GM21825 (cell line): ENCODE measurements around the gene C1QTNF1.
"Not testable (repeated sequence)": the region's sequence is repeated elsewhere in the genome, so short reads cannot be mapped to it uniquely, and the experiment has no call there.

Experiments
- ATAC-seq: cut with Tn5 transposase; IDR thresholded peaks from one replicate; pipeline ENCODE4 v1.9.1; 2021; ENCODE audit warnings: mild to moderate bottlenecking, moderate library complexity; ENCODE audit not compliant: unreplicated experiment

Gene C1QTNF1

DNA sequence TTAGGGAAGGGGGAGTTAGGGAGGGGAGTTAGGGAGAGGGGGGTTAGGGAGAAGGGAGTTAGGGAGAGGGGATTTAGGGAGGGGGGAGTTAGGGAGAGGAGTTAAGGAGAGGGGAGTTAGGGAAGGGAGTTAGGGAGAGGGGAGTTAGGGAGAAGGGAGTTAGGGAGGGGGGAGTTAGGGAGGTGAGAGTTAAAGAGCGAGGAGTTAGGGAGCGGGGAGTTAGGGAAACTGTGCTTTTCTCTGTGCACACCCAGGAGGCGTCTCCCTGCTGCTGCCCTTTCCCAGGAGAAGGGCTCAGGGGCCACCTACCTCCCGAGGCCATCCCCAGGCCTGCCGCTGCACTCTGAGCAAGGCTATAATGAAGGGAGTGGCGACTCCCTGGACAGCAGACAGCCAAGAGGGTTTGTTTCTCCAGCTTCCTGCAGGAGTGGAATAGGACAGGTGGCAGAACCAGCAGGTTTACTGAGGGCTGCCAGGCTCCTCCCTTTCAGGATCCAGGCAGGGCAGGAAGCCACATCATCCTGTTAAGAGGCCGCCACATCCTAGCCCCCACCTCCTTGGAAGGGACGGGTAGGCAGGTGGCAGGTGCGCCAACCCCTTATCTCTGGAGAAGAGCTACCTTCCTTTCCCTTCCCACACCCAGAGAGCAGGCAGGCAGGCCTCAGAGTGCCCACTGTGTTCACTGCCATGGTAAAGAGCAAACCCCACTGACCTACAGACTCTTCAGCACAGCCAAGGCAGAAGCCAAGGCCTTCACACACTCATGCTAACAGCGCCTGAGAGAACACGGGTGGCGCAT, 18.7 kb upstream of the C1QTNF1 start:
- no peak for ATAC-seq

- ATAC-seq = no peak
These were observed 17.9 kb upstream of the C1QTNF1 start for GRCh38 chr17:79006046-79006445.

DNA sequence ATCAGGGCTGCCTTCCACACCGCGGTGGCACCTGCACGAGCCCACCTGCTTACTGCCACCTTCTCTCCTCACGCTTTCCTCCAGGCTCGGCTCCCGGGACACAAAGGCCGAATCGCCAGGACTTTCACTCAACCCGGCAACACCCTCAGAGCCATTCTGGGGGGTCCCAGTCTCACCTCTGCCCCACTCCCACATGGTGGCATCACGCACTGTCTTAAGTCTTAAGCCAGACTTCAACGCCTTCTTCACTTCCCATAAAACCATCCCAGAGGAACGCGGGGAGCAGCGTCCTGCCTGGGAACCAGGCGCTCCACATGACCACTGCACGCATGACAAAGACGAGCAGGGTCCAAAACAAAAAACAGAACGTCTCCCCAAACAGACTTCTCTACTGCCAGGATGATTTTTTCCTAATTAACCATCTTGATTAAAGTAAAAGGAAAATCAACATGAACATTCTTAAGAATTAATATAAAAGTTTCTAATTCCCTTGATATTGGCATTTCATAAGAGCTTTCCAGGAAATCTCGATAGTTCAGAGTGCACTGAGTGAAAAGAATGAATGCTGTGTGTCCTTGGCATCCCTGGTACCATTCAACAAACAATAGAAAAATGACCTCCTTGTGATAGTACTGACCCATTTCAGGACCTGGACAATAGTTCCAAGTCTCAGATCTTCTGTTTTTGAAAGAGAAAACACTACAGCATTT, 17.0 kb upstream of the C1QTNF1 start:
- ATAC-seq = no peak

GRCh38 chr17:79007504-79008381, 16.2 kb upstream of the C1QTNF1 start:
- ATAC-seq = no peak

GRCh38 chr17:79008666-79009387, 15.1 kb upstream of the C1QTNF1 start:
- ATAC-seq = peak; percentile 5

GRCh38 chr17:79009397-79010303, 14.3 kb upstream of the C1QTNF1 start, which contains the start of gene CANT1:
Gene CANT1 (minus strand): TSS chr17:79009764. CDS start chr17:78997622, 12,142 bp downstream.
- ATAC-seq = peak; percentile 80

DNA sequence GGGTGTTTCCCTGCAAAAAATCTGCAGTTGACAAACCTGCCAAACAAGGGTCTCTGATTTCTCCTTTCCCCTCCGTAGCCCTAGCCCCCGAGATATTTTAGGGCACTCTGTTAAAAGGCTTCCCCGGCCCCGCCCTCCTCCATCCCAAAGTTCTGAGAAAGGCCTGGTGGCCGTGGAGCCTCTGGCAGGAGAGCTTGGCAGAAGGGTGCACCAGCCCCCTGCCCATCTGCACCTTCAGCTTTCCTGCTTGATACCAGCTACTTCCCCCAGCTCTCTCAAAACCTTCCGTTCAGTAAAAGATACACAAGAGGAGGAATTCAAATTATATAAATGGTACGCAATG, 13.7 kb upstream of the C1QTNF1 start:
- no peak for ATAC-seq

DNA sequence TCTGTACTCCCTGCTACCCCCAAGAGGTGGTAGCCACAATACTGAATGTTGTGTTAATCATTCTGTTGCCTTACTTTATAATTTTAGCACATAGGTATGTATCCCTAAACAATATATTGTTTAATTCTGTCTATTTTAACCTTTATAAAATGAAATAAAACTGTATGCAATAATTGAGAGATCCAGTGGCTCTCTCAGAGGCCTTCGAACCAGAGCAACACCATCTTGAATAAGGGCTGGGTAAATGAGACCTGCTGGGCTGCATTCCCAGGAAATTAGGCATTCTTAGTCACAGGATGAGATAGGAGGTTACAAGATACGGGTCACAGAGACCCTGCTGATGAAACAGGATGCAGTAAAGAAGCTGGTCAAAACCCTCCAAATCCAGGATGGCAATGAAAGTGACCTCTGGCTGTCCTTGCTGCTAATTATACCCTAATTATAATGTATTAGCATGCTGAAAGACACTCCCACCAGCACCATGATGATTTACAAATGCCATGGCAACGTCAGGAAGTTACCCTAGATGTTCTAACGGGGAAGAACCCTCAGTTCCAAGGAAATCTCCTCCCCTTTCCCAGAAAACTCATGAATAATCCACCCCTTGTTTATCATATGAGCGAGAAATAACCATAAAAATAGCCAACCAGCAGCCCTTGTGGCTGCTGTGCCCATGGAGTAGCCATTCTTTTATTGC, 12.4 kb upstream of the C1QTNF1 start:
- ATAC-seq = no peak

DNA sequence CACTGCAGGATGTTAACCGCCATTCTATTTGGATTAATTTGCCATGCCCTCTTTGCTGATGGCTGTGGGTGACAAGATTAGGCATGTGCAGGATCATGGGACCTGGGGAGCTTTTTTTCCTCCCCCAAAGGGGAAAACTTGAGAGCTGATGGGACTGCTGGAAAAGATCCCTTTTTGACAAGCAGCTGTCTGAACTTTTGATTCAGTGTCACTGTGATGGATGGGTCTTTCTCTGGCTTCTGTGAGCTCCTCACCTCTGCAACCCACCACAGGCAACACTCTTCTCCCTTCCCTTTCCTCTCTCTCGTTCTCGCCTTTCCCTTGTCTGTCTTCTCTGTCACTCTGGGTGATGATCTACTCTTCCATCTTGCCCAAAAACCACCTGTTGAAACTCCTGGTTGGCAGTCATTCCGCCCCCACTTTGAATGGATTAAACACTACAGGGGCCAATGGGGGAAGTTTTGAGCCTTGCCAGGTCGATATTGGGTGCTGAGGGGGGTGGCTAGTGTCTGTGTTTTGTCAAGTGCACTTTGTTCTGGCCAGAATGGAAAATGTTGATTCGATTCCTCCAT, 11.3 kb upstream of the C1QTNF1 start:
- ATAC-seq = no peak

DNA sequence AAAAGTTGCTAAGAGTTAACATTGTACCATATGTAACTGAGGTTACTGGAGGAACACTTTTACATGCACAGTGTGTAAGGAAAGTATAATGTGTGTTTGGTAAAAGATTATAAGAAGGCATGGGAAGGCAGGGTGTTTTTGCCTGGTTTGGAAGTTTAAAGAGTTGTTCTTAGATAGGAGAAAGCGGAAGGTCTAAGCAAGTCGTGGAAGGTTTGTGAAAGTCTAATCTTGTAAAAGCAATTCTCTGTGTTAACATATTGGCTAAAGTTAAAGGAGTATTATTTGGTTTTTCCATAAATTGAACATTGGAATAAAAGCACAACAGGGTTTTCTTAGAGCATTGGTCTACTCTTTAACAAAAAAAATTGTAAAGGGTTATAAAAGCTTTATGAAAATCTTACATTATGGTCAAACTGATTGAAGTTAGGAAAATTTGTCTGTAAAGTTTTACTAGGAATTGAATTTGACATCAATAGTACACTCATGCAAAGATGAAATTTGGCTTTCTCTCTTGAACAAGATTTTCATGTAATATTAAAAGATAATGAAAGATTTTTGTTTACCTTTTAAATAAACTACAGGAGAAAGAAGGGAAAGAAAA, 9.7 kb upstream of the C1QTNF1 start:
- ATAC-seq = no peak

GRCh38 chr17:79017546-79018369, 6.2 kb upstream of the C1QTNF1 start:
- ATAC-seq = no peak

DNA sequence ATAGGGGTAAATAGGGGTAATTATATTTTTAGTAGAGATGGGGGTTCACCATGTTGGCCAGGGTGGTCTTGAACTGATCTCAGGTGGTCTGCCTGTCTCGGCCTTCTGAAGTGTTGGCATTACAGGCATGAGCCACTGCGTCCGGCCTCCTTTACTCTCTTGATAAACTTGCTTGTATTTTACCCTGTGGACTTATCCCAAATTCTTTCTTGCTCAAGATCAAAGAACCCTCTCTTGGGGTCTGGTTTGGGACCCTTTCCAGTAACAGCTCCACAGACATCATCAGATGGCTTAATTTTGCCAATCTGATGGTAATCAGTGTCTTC, 5.6 kb upstream of the C1QTNF1 start:
- no peak for ATAC-seq

- no peak for ATAC-seq
These were observed 4.7 kb upstream of the C1QTNF1 start for GRCh38 chr17:79019261-79019631.

DNA sequence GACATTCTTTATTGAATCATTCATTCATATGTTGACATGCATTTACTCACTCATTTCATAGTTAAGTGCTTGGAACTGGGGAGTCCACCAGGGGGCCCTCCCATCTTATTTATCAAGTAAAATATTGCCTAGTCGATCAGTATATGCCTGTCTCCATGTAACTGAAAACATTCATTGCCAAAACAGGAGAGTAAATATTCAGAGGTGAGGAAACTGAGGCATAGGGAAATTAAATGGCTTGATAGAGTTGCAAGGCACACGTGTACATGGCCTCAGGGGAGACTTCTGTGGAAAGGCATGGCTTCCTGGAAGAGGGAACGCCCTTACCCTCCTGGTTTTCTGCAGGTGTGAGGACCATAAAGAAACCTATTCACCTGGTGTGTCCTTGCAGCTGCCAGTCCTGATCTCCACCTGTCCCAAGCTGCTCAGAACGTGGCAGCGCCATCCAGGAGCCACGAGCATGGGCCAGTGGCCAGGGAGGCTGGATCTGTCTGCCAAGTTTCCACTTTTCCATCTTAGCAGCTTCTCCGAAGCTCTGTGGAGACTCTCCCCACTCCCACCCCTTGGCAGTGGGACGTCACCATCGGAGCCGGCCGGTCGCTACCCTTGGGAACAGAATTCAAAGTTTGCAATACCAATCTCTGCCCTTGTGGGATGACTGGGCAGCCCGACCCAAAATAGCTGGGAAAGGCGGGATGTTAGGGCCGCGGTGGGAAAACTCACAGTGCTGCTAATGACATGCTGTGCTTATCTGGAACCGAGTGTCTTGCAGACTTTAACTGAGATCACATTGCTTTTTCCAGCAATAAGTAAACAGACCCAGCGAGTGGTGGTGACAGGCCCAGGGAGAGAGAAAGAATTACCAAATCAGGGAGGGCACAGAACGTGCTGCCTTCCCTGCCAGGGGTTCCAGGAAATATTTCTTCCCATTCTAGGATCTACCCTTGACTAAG, 4.1 kb upstream of the C1QTNF1 start:
- no peak for ATAC-seq

GRCh38 chr17:79020631-79021301, 3.2 kb upstream of the C1QTNF1 start:
- no peak for ATAC-seq

DNA sequence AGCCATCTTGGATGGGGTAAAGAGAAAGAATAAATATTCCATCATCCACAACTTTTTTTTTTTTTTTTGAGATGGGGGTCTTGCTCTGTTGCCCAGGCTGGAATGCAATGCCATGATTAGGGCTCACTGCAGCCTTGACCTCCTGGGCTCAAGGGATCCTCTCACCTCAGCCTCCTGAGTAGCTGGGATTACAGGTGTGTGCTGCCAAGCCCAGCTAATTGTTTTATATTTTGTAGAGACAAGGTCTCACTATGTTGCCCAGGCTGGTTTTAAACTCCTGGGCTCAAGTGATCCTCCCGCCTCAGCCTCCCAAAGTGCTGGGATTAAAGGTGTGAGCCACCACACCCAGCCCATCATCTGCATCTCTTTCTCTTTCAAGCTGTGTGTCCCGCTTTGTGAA, 2.0 kb upstream of the C1QTNF1 start:
- ATAC-seq = not testable (repeated sequence)
